ENCODE measurements around the gene TTLL10. TPM values are rescaled to one million over a fixed set of nuclear protein-coding genes. Genes with fewer than 3 reads are reported as not detected.

Gene TTLL10
- polyA plus RNA-seq, 1 of the 3 experiments (the other 2 are of a cell fraction): not detected

GRCh38 chr1:1124508-1124785 is 49.2 kb upstream of the TTLL10 start:
- TF ChIP-seq USF1 (IDR thresholded peaks at IDR 0.05; ENCODE audit: borderline replicate concordance, low read depth) (no peak), SIN3A (IDR thresholded peaks at IDR 0.05; ENCODE audit: borderline replicate concordance, low read depth, low read length) (no peak), TEAD4 (IDR thresholded peaks at IDR 0.05; ENCODE audit: borderline replicate concordance, insufficient read depth) (no peak), YY1 (IDR thresholded peaks at IDR 0.05; ENCODE audit: low read depth) (no peak), JUND (IDR thresholded peaks at IDR 0.05) (no peak), USF2 (IDR thresholded peaks at IDR 0.05; ENCODE audit: borderline replicate concordance, low read depth, low read length) (no peak)
- Histone ChIP-seq H3K4me2 (no peak overlapping the region), H3F3A (replicated peaks; ENCODE audit: insufficient read depth) (peaks cover 10% of the 10 kb centered on the region), H4K20me1 (ENCODE audit: insufficient read depth) (no peaks in the 10 kb centered on the region), H3K4me3 (ENCODE audit: low read depth in 2 of 2, low read length in 1 of 2) (no peak overlapping the region), H3K9ac (no peak overlapping the region), H2AFZ (ENCODE audit: low read depth) (no peak overlapping the region), H3K27ac (ENCODE audit: low read depth in 2 of 2, low read length in 1 of 2) (no peak overlapping the region), H3K27me3 (ENCODE audit: insufficient read depth) (0 out of 2 replicates have a peak, but pooled peaks cover under 1% of the 10 kb centered on the region), H3K9me2 (no peaks in the 10 kb centered on the region), H3K9me3 (no peaks in the 10 kb centered on the region), H3K4me1 (ENCODE audit: control insufficient read depth in 1 of 2, insufficient read depth in 2 of 2, low read depth in 1 of 2, low read length in 1 of 2) (peaks cover 0 to 11% of the 10 kb centered on the region in 2 experiments; a peak in 1 of 4 replicates), H3K36me3 (replicated peaks in 1 of 2; ENCODE audit: control insufficient read depth in 1 of 2, insufficient read depth in 2 of 2, low read length in 1 of 2) (no peaks in the 10 kb centered on the region), H3K79me2 (ENCODE audit: insufficient read depth) (no peaks in the 10 kb centered on the region)
- POLR2A ChIA-PET: no interaction called here
- WGBS (ENCODE audit: low lambda C conversion rate): 78% methylated on average over 6 of the region's 7 CpGs
- CTCF ChIA-PET: interaction anchor here (1.0 to 2.2 kb wide), 5 partner anchors 60 to 167 kb away, joined by 3 to 11 read pairs (median 4); no protein-coding TSS in a partner anchor
- DNase-seq: no peak

GRCh38 chr1:1124786-1125642 is 48.7 kb upstream of the TTLL10 start:
- WGBS (ENCODE audit: low lambda C conversion rate): 70% methylated on average over 10 of the region's 29 CpGs
- ChIA-PET CTCF (interaction anchor here (0.7 to 2.2 kb wide), 7 partner anchors 61 to 247 kb away, joined by 3 to 11 read pairs (median 3); no protein-coding TSS in a partner anchor), POLR2A (no interaction called here)
- no peak for DNase-seq
- no peak overlapping the region for H3K9ac ChIP-seq
- no peak overlapping the region for H3K27ac ChIP-seq (ENCODE audit: low read depth in 2 of 2, low read length in 1 of 2)
- no peaks in the 10 kb centered on the region for H3K27me3 ChIP-seq (ENCODE audit: insufficient read depth)
- no peaks in the 10 kb centered on the region for H3K9me3 ChIP-seq
- H3K4me2 ChIP-seq: no peak overlapping the region
- no peak overlapping the region for H2AFZ ChIP-seq (ENCODE audit: low read depth)
- TF ChIP-seq SIN3A (IDR thresholded peaks at IDR 0.05; ENCODE audit: borderline replicate concordance, low read depth, low read length): no peak
- no peak overlapping the region for H3K4me3 ChIP-seq (ENCODE audit: low read depth in 2 of 2, low read length in 1 of 2)
- H3F3A ChIP-seq (replicated peaks; ENCODE audit: insufficient read depth): peaks cover 10% of the 10 kb centered on the region
- no peaks in the 10 kb centered on the region for H4K20me1 ChIP-seq (ENCODE audit: insufficient read depth)
- no peaks in the 10 kb centered on the region for H3K36me3 ChIP-seq (replicated peaks in 1 of 2; ENCODE audit: control insufficient read depth in 1 of 2, insufficient read depth in 2 of 2, low read length in 1 of 2)
- no peaks in the 10 kb centered on the region for H3K9me2 ChIP-seq
- H3K4me1 ChIP-seq (ENCODE audit: control insufficient read depth in 1 of 2, insufficient read depth in 2 of 2, low read depth in 1 of 2, low read length in 1 of 2): peaks cover 0 to 11% of the 10 kb centered on the region in 2 experiments; a peak in 1 of 4 replicates
- H3K79me2 ChIP-seq (ENCODE audit: insufficient read depth): no peaks in the 10 kb centered on the region

DNA sequence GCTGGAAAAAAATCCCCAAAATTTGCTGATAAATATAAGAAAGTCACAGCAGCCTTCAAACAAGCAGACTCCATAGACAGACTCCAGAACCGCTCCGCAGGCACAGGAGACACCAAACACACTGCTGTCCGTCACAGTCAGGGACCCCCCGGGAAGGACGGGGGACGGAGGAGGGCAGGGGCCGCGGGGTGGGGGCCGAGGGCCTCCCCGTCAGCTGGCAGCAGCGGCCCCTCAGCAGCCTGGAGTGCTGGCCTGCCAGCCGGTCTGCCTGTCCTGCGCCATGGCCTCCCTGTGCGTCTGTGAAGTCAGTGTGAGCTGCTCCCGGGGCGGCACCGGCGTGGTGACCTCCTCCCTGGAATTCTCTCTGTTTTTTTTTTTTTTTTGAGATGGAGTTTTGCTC is 47.7 kb upstream of the TTLL10 start:
- DNase-seq: no peak
- Histone ChIP-seq H3K9me3 (no peaks in the 10 kb centered on the region), H3K27ac (ENCODE audit: low read depth in 2 of 2, low read length in 1 of 2) (no peak overlapping the region), H2AFZ (ENCODE audit: low read depth) (no peak overlapping the region), H3K36me3 (replicated peaks in 1 of 2; ENCODE audit: control insufficient read depth in 1 of 2, insufficient read depth in 2 of 2, low read length in 1 of 2) (no peaks in the 10 kb centered on the region), H3K4me2 (no peak overlapping the region), H4K20me1 (ENCODE audit: insufficient read depth) (no peaks in the 10 kb centered on the region), H3K9me2 (no peaks in the 10 kb centered on the region), H3K79me2 (ENCODE audit: insufficient read depth) (no peaks in the 10 kb centered on the region), H3K27me3 (ENCODE audit: insufficient read depth) (no peaks in the 10 kb centered on the region), H3K4me1 (ENCODE audit: control insufficient read depth in 1 of 2, insufficient read depth in 2 of 2, low read depth in 1 of 2, low read length in 1 of 2) (peaks cover 0 to 11% of the 10 kb centered on the region in 2 experiments; a peak in 1 of 4 replicates), H3K9ac (no peak overlapping the region), H3F3A (replicated peaks; ENCODE audit: insufficient read depth) (peaks cover 10% of the 10 kb centered on the region), H3K4me3 (ENCODE audit: low read depth in 2 of 2, low read length in 1 of 2) (no peak overlapping the region)
- TF ChIP-seq REST (IDR thresholded peaks at IDR 0.05; ENCODE audit: low read depth, low read length) (no peak), FOXJ3 (CRISPR knock-in tag; IDR thresholded peaks at IDR 0.05) (no peak), GATA2 (CRISPR knock-in tag; IDR thresholded peaks at IDR 0.05) (no peak), MXI1 (IDR thresholded peaks at IDR 0.05; ENCODE audit: low read depth, low read length) (no peak), CHD2 (IDR thresholded peaks at IDR 0.05; ENCODE audit: low read length, partially characterized antibody) (no peak), USF1 (IDR thresholded peaks at IDR 0.05; ENCODE audit: borderline replicate concordance, low read depth) (no peak)
- WGBS (ENCODE audit: low lambda C conversion rate): 83% methylated on average over 10 of the region's 18 CpGs
- ChIA-PET POLR2A (no interaction called here), CTCF (interaction anchor here (1.2 to 2.2 kb wide), 3 partner anchors 124 to 246 kb away, joined by 3 to 11 read pairs (median 9); no protein-coding TSS in a partner anchor)

Data from SK-N-SH (cell line).